Motor neuron (in vitro differentiated cells): ENCODE results near the gene MRPL23. TPM values are rescaled to one million over a fixed set of nuclear protein-coding genes. Genes with fewer than 3 reads are reported as not detected.

Source experiments
- ATAC-seq, 8 experiments: fragments of 200-7000 bp; cut with Tn5 transposase; replicated peaks in 6 of 8; 2 replicates each; pipeline ENCODE4 v1.8.0; 2021; ENCODE audit warnings: mild to moderate bottlenecking in 8 of 8, moderate library complexity in 8 of 8
- H3K27ac ChIP-seq, 2 donors: fragments of 250-450 bp; sonication (Bioruptor Pico); 2 replicates each; pipeline ENCODE4 v1.9.0; 2021; ENCODE audit warnings: antibody characterized with exemption in 2 of 2, mild to moderate bottlenecking in 2 of 2, moderate library complexity in 1 of 2
- H3K4me1 ChIP-seq, 2 donors: fragments of 250-450 bp; sonication (Bioruptor Pico); replicated peaks in 1 of 2; 2 replicates each; pipeline ENCODE4 v1.6.1; 2021; ENCODE audit warnings: antibody characterized with exemption in 2 of 2, mild to moderate bottlenecking in 2 of 2, moderate library complexity in 1 of 2
- H3K4me3 ChIP-seq, 5 donors: fragments of 250-450 bp; sonication (Bioruptor Pico); 2 replicates each; pipeline ENCODE4 v1.9.0; 2021; ENCODE audit warnings: antibody characterized with exemption in 5 of 5, mild to moderate bottlenecking in 5 of 5, moderate library complexity in 4 of 5
- WGBS, 10 experiments: fragments of 450-650 bp; shearing (Covaris generic); methylation state at CpG; one replicate each; pipeline ENCODE4 v1.0.0; 2022; 5-methylcytosine and 5-hydroxymethylcytosine counted together
- in situ Hi-C, 9 experiments: fragments of 400-800 bp; cut with MboI; loops; one replicate each; pipeline ENCODE4 v1.15.0; 2021; ENCODE audit warnings: low sequenced_read_pairs in 9 of 9, low pct_unique_long_range_greater_than_20kb in 2 of 9; ENCODE audit not compliant: unreplicated experiment in 9 of 9
- total RNA-seq, 8 experiments: library from RNA; unstranded; fragments of 300-600 nt; gene quantifications; 2 replicates each; pipeline versions ENCODE4 v1.2.3 to v1.2.4, GENCODE V29; 2022

MRPL23 gene
- 10 to 100 TPM in 6 of 8 experiments, 1 to 10 TPM in 2; 7.1 to 91.9 (median 23.2) TPM for total RNA-seq

GRCh38 chr11:1946812-1947484, at the start of gene MRPL23:
Gene MRPL23, plus strand, starts transcription at chr11:1947332. Its CDS starts 31 bp downstream, at chr11:1947363.
- H3K27ac ChIP-seq, result no peak within 1 kb of the TSS
- in situ Hi-C loops, result no loop called here
- WGBS, 10 experiments, result no CpG with 5 or more reads among the region's 85 CpGs
- peak; percentile 1 to 80 (median 62) for ATAC-seq
- peaks cover 4 to 5% of the 10 kb centered on the region in 2 donors for H3K4me1 ChIP-seq
- no peak within 1 kb of the TSS for H3K4me3 ChIP-seq

DNA sequence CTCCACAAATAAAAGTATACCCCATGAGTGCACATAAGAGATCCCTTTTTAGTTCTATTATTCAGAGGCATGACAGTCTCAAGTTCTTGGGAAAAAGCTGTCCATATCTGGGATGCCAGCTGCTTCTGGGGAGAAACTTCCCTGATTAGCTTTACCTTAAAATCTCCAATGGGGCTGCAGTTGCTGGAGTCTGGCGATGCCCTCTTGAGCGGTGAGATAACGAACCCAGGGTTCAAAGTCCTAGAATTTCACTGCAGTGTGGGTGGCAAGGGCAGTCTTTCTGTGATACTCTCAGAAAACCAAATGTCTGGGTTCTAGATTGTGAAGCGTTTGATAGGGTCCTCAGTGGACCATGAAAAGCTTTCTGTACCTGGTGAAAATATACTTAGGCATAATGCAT, 48.0 kb upstream of the MRPL23 start:
- no peak for ATAC-seq
- no peak overlapping the region for H3K4me3 ChIP-seq
- in situ Hi-C loops, result loop anchor here in 1 of 9 experiments (25.0 kb wide), 1 partner anchor 263 kb away; the partner anchor contains the start of genes INS and TH
- no peaks in the 10 kb centered on the region for H3K4me1 ChIP-seq
- 33 to 87% (median 77%) methylated on average over 1 to 4 of the region's 4 CpGs; no CpG with 5 or more reads in 3 of the 10 experiments for WGBS, 10 experiments
- no peak overlapping the region for H3K27ac ChIP-seq

DNA sequence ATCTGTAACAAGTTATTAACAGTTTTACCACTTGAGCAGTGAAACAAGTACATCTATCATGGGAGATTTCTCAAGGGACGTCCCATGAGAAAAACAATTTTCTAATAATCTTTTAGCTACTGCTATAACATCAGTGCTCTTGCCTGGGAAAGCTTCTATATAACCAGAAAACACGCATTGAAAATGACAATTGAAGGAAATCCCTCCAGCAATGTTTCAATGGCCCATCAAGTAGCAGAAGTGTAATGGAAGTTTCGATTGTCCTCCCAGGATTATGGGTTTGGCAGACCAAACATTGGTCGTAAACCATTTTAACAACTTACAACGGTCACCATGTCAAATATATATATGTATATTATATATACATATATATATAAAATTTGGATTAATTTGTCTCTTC, 47.4 kb upstream of the MRPL23 start:
- no peak overlapping the region for H3K4me3 ChIP-seq
- no peak overlapping the region for H3K27ac ChIP-seq
- 18 to 100% (median 84%) methylated on average over 1 to 5 of the region's 5 CpGs for WGBS, 10 experiments
- in situ Hi-C loops, result loop anchor here in 1 of 9 experiments (25.0 kb wide), 1 partner anchor 263 kb away; the partner anchor contains the start of genes INS and TH
- no peak for ATAC-seq
- H3K4me1 ChIP-seq, result no peaks in the 10 kb centered on the region

DNA sequence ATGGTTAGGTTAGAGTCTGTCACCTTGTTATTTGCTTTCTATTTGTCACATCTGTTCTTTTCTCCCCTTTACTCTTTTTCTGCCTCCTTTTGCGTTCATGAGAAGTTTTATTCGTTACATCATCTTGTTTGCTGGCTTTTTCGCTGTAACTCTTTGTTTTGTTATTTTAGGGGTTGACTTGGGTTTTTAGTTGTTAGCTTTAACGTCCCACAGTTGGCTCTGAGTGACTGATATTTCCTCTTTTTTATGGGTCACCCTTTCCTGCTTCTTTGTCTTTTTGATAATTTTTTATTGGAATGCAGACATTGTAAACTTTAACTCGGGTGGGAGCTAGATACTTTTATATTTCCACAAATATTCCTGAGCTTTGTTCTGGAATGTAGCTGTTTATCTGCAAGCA, 41.0 kb upstream of the MRPL23 start:
- H3K4me3 ChIP-seq, result no peak overlapping the region
- in situ Hi-C loops, result no loop called here
- no peaks in the 10 kb centered on the region for H3K4me1 ChIP-seq
- no peak overlapping the region for H3K27ac ChIP-seq
- no peak for ATAC-seq
- 16 to 75% (median 55%) methylated on average over 2 to 5 of the region's 5 CpGs for WGBS, 10 experiments

DNA sequence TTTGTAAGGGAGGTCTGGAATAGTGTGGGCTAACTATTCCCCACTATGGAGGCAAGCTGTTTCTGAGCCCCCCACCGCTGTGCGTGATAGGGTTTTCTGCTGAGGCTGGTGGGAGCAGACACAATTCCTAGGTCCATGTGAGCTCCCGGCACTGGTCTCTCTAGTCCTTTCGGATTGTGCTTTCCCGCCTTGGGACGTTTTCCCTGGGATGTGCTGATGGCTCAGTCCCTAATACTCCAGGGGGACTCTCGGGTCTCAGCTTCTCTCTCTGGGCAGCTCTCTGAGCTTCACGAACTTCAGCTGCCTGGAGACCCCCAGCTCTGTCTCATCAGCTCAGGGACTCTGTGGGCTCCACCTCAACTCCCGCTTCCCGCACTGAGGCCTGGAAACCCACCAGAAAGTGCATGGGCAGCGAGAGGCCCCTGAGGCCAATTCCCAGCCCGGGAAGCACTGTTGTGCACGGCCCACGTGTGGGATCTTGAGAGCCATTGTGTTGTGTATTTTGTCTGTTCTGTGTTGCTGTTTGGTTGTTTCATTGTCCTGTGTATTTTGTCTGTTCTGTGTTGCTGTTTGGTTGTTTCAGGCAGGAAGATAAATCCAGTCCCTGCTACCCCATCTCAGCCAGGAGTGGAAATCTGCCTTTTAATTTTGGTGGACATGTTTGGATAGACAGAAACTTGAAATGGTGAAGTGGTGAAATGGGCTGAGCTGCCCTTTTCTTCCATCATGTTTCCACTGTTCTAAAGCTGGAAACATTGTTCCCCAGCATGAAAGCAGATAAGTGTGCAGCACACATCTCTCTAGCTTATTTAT, 40.3 kb upstream of the MRPL23 start:
- WGBS, 10 experiments, result 42 to 100% (median 72%) methylated on average over 2 to 9 of the region's 14 CpGs; no CpG with 5 or more reads in 4 of the 10 experiments
- in situ Hi-C loops, result no loop called here
- Histone ChIP-seq H3K27ac (no peak overlapping the region), H3K4me3 (no peak overlapping the region), H3K4me1 (no peaks in the 10 kb centered on the region)
- ATAC-seq, result no peak

DNA sequence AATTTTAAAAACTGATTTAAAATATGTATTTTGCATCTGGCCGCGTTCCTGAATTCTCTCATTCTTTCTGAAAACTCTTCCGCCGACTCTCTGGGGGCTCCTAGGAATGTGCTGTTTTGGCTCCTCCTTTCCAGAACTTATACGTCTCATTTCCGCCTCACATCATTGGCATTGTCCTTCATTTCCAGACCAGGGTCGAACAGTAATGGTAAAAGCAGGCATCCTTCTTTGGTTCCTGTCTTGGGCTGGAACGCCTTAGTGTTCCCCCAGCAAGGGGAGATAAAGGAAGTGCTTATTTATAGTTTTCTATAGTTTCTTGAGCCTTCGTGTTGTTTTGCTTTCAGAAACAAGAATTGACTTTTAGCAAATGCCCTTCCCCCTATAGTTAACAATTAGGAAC, 38.5 kb upstream of the MRPL23 start:
- in situ Hi-C loops, result no loop called here
- no peak for ATAC-seq
- Histone ChIP-seq H3K4me1 (no peaks in the 10 kb centered on the region), H3K27ac (no peak overlapping the region), H3K4me3 (no peak overlapping the region)
- 11 to 86% (median 66%) methylated on average over 4 to 9 of the region's 9 CpGs for WGBS, 10 experiments

- Histone ChIP-seq H3K4me1 (no peaks in the 10 kb centered on the region), H3K4me3 (no peak overlapping the region), H3K27ac (no peak overlapping the region)
- 20 to 100% (median 86%) methylated on average over 2 to 7 of the region's 7 CpGs; no CpG with 5 or more reads in 3 of the 10 experiments for WGBS, 10 experiments
- in situ Hi-C loops, result no loop called here
- ATAC-seq, result no peak
Measured at GRCh38 chr11:1909524-1909923, 37.6 kb upstream of the MRPL23 start.

GRCh38 chr11:1912289-1912878, 34.7 kb upstream of the MRPL23 start:
- WGBS, 10 experiments, result 57 to 93% (median 81%) methylated on average over 1 to 13 of the region's 13 CpGs
- H3K27ac ChIP-seq, result no peak overlapping the region
- in situ Hi-C loops, result no loop called here
- no peak overlapping the region for H3K4me3 ChIP-seq
- H3K4me1 ChIP-seq, result no peaks in the 10 kb centered on the region
- ATAC-seq, result no peak

DNA sequence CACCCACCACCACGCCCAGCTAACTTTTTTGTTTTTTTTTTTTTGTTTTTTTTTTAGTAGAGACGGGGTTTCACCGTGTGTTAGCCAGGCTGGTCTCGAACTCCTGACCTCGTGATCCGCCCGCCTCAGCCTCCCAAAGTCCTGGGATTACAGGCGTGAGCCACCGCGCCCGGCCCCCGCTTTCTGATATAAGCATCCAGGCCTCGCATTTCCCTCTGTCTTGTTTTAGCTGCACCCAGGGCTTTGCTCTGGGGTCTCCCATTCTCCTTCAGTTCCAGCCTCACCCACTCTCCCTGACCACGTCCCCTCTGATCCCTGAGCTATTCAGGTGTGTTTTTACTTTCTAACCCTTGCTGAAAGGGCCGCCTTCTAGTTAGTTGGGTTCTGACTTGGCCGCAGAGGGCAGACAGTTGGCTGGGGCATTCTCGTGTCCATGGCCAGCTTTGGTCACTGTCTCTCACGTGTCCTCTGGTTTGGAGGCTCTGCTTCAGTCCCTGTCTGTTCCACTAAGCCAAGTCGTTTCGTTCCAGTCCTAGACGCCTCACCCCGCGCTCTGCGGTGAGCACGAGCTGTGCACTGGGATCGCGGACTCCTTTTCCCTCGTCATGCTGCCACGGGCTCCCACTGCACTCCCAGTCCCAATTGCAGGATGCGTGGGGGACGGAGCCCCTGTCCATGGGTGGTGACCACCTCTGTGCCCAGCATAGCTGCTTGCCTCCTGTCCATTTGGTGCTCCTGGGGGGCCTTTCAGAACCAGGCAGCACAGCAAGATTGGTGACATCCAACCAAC, 33.7 kb upstream of the MRPL23 start:
- Histone ChIP-seq H3K27ac (no peak overlapping the region), H3K4me3 (no peak overlapping the region), H3K4me1 (no peaks in the 10 kb centered on the region)
- in situ Hi-C loops, result no loop called here
- no peak for ATAC-seq
- 77 to 90% (median 84%) methylated on average over 3 to 22 of the region's 31 CpGs; no CpG with 5 or more reads in 1 of the 10 experiments for WGBS, 10 experiments

- WGBS, 10 experiments, result 0 to 82% (median 71%) methylated on average over 1 to 2 of the region's 2 CpGs; no CpG with 5 or more reads in 3 of the 10 experiments
- ATAC-seq, result no peak
Measured at GRCh38 chr11:1915795-1916131, 31.4 kb upstream of the MRPL23 start.

GRCh38 chr11:1916132-1916985, 30.8 kb upstream of the MRPL23 start:
- WGBS, 10 experiments, result 13 to 67% (median 34%) methylated on average over 2 to 3 of the region's 14 CpGs; no CpG with 5 or more reads in 6 of the 10 experiments
- ATAC-seq, result peak in 2 of 8 experiments; percentile 5 to 6

More at GRCh38 chr11:1915795-1916131, 31.4 kb upstream of the MRPL23 start:
- Histone ChIP-seq H3K4me1 (no peaks in the 10 kb centered on the region), H3K4me3 (no peak overlapping the region), H3K27ac (no peak overlapping the region)
- in situ Hi-C loops, result no loop called here

DNA sequence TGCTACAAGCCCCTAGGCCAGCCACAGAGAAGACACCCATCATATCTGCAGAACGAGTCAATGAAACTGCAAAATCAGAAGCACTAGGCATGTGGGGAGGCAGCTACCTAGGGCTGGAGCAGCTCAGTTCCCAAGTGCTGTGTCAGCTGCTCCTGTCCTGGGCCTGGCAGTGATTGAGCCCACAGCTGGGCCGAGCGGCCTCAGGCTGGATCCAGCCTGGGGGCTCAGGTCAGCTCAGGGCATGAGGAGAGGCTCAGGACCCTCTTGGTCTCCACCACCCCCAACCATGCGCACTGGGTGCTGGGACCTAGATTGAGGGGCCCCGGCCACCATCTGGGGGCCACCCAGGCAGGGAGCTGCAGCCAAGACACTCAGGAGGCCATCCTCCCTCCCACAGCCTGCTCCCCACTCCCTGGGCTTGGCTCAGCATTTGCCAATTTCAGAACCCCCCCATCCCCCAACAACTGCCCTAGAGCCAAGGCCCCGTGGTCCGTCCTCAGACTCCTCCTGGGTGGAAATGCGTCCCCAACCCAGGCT, 30.1 kb upstream of the MRPL23 start:
- Histone ChIP-seq H3K4me3 (no peak overlapping the region), H3K4me1 (no peaks in the 10 kb centered on the region), H3K27ac (no peak overlapping the region)
- ATAC-seq, result peak in 2 of 8 experiments; percentile 13 to 23
- in situ Hi-C loops, result no loop called here
- WGBS, 10 experiments, result 20 to 60% (median 29%) methylated on average over 1 to 3 of the region's 8 CpGs; no CpG with 5 or more reads in 6 of the 10 experiments

More at GRCh38 chr11:1916132-1916985, 30.8 kb upstream of the MRPL23 start:
- no peak overlapping the region for H3K4me3 ChIP-seq
- in situ Hi-C loops, result no loop called here
- H3K27ac ChIP-seq, result no peak overlapping the region
- H3K4me1 ChIP-seq, result no peaks in the 10 kb centered on the region
